GM19455 (cell line): ENCODE measurements around the gene FXN.
"Not testable (repeated sequence)": the region's sequence is repeated elsewhere in the genome, so short reads cannot be mapped to it uniquely, and the experiment has no call there.

Source experiments
- ATAC-seq: cut with Tn5 transposase; IDR thresholded peaks from one replicate; pipeline ENCODE4 v1.9.1; 2021; ENCODE audit not compliant: unreplicated experiment

The FXN gene

DNA sequence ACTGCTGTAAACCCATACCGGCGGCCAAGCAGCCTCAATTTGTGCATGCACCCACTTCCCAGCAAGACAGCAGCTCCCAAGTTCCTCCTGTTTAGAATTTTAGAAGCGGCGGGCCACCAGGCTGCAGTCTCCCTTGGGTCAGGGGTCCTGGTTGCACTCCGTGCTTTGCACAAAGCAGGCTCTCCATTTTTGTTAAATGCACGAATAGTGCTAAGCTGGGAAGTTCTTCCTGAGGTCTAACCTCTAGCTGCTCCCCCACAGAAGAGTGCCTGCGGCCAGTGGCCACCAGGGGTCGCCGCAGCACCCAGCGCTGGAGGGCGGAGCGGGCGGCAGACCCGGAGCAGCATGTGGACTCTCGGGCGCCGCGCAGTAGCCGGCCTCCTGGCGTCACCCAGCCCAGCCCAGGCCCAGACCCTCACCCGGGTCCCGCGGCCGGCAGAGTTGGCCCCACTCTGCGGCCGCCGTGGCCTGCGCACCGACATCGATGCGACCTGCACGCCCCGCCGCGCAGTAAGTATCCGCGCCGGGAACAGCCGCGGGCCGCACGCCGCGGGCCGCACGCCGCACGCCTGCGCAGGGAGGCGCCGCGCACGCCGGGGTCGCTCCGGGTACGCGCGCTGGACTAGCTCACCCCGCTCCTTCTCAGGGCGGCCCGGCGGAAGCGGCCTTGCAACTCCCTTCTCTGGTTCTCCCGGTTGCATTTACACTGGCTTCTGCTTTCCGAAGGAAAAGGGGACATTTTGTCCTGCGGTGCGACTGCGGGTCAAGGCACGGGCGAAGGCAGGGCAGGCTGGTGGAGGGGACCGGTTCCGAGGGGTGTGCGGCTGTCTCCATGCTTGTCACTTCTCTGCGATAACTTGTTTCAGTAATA, at the start of gene FXN:
Gene FXN (plus strand): TSS at position 315 of the 871 bp plus-strand sequence. CDS start 31 bp downstream, at position 346.
- ATAC-seq, result peak; percentile 95

GRCh38 chr9:68986949-68987348, 48.6 kb upstream of the FXN start:
- ATAC-seq, result not testable (repeated sequence)

DNA sequence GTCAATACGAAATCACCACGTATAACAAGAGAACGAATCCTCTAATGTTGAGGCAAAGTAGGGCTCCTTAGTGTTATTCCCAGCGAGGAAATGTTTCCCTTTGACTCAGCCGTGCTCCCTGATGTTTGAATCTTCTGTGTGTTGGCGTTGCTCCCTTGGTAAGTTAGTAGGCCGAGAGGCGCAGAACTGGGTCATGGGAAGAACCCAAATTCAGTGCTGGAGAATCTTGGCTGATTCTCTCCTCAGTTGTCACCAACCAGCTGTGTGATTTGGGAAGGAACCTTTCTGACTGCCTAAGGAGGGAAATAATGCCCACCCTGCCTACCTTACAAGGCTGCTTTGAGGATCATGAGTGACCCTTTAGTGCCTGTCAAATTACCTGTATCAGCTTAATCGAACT, 44.1 kb upstream of the FXN start:
- ATAC-seq, result no peak

DNA sequence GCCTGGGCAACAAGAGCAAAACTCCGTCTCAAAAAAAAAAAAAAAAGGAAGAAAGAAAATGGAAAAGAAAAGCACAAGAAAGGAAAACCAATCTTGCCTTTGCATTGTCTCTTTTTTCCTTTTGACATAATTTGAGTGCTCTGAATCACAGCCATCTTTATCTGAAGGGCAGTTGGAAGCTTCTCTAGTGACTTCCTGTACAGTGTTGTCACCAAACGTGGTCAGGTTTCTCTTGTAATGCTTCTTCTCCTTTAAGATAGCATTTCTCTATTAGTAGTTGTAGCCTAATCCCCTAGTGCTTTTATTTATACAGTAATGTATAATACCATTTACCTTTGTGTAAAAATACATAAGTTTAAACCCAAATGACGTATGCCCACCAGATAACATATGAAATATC, 39.8 kb upstream of the FXN start:
- ATAC-seq, result no peak

DNA sequence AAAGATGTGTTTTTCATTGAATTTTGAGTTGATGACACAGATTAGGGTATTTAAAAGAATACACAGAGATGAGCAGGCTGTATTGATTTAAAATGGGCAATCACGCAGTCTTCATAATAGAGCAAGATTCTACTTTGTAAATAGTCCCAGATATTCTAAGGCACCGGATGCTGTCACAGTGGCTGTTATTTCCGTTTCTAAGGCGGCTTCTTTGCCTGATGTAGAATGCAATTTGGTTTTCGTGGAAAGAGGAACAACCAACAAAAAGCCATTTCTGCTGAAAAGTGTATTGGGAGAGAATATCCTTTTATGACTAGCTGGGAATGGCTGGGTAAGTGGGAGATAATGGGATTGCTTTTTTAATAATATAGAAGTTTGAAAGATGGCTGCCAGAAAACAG, 39.1 kb upstream of the FXN start:
- ATAC-seq, result no peak

DNA sequence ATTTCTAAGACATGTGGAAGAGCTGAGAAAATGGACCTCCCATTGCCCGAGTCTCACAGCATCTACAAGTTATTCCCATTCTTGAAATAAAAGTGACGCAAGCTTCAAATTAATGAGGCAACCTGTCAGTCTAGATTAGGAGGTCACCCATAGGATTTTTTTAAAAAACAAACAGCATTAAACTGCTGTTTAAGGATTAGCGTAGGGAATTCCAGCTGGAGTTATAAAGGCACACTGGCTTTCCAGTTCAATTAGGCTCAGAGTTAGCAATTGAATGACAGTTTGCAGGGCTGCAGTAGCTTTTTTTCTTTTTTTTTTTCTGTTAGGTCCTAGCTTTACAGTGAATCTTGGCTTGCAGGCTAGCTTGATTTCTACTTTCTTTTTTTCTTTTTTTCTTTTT, 37.9 kb upstream of the FXN start:
- ATAC-seq, result no peak

- ATAC-seq, result no peak
Observed at GRCh38 chr9:68998385-68998784, 37.2 kb upstream of the FXN start.

GRCh38 chr9:68998812-68999211, 36.7 kb upstream of the FXN start:
- no peak for ATAC-seq

DNA sequence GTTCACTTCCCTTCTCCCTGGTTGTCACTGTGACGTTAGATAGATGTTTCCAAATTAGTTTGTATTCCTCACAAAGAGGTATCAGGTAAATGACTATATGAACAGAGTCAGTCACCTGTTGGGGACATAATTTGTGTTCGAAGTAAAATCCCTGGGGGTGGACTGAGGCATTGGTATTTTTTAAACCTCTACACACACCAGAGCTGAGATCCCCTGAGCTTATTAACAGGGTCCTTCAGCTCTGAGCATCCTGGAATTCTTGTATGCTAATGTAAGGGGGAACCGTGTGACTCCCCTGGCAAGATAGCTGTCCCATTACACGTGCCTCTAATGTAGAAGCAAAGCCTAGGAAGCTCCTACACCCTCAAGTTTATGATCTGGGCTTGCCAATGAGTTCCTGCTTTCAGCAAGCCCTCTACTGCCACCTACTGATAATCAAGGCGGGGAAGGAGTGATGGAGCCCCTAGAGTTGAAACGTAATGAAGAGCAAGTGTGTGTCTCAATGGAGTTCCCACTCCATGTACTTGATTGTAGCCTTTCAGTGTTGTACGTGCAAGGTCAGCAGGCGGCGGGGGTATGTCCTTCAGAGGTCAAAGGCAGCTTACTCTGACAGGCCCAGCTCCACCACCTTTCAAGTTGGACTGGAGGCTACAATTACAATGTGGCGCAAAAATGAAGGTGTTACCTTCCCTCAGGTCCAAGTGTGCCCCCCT, 36.0 kb upstream of the FXN start:
- peak; percentile 90 for ATAC-seq

DNA sequence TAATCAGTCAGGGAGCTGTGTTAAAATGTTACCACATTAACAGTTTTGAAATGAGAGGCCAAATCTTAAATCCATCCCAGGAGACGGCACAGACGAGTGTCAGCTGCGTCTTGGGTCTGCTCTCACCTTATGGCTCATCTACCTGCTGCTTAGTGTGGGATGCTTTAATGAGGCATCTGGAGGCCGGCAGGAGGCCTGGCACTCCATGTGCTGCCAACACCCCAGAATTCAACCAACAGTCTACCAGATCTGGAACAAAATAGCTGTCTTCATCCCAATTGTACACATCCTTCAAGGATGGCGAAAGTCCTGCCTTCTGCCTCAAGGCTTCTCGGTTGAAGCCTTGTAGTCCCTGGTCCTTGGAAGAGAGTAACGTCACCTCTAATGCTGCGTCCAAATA, 33.6 kb upstream of the FXN start:
- ATAC-seq, result no peak

DNA sequence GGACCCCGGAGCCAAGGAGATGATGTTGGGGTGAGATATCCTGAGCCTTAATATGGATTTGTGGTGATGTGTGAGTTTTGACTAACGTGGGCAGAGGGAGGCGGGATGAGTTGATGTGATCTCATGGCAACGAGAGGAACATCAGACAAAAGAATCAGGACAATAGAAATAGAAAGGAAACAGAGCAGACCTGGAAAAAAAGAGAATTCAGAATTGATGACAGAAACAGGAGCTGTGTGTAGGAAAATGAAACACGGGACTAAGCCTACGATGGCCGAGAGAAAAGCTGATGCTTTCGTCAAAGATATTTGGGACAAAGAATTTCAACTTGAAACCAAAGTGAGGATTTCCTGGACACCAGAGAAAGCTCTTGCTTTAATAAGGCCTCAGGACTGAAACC, 32.5 kb upstream of the FXN start:
- no peak for ATAC-seq

DNA sequence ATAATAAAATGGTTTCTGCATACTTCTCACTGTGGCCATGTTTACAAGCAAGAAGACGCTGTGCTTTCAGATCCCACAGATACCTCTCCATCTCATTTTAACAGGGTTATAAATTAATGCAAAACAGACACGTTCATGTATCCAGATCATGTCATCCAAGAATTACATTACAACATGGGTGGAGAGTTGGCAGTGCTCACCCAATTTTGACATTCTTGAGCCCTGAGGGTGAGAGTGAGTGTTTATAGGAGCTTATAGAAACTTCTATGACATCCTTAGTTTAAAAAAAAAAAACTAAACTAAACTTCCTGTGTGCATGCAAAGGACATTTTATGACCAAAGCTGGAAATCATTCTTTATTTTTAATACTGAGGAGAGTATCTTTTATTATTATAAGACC, 30.7 kb upstream of the FXN start:
- ATAC-seq, result no peak

- no peak for ATAC-seq
Observed at GRCh38 chr9:69009708-69010107, 25.8 kb upstream of the FXN start.

GRCh38 chr9:69012696-69013381, 22.7 kb upstream of the FXN start:
- ATAC-seq, result no peak

DNA sequence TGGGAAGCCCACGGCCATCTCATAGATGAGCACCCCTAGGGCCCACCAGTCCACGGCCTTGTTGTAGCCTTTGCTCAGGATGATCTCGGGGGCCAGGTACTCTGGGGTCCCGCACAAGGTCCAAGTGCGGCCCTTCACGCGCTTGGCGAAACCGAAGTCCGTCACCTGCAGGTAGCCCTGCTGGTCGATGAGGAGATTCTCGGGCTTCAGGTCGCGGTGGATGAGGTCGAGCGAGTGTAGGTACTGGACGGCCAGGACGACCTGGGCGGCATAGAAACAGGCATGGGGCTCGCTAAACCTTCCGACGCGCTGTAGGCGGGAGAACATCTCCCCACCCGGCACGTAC, 22.2 kb upstream of the FXN start:
- ATAC-seq, result no peak

GRCh38 chr9:69014013-69014412, 21.5 kb upstream of the FXN start, which contains the start of gene PRKACG:
TSS of gene PRKACG (minus strand) at chr9:69014113. CDS start at chr9:69014092, 21 bp downstream.
- no peak for ATAC-seq

GRCh38 chr9:69016191-69017096, 19.1 kb upstream of the FXN start:
- ATAC-seq, result no peak

GRCh38 chr9:69018737-69019136, 16.8 kb upstream of the FXN start:
- ATAC-seq, result no peak

DNA sequence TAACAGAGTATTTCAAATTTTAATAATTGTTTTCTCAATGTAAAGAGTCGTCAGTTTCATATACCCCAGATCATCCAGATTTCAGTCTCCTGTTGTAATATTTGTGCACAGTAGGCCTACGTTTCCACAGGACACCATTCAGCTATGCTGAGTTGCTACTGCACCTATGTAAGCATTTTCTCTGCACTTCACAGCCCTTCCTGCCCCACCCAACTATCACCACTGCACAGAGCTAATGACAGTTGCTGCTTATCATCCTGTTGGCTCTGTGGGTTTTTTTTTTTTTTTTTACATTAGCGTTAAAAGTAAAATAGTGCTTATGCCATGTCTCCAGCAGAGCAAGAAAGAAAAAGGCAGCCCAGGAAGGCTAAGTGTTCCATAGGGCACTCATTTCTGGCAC, 15.7 kb upstream of the FXN start:
- no peak for ATAC-seq

DNA sequence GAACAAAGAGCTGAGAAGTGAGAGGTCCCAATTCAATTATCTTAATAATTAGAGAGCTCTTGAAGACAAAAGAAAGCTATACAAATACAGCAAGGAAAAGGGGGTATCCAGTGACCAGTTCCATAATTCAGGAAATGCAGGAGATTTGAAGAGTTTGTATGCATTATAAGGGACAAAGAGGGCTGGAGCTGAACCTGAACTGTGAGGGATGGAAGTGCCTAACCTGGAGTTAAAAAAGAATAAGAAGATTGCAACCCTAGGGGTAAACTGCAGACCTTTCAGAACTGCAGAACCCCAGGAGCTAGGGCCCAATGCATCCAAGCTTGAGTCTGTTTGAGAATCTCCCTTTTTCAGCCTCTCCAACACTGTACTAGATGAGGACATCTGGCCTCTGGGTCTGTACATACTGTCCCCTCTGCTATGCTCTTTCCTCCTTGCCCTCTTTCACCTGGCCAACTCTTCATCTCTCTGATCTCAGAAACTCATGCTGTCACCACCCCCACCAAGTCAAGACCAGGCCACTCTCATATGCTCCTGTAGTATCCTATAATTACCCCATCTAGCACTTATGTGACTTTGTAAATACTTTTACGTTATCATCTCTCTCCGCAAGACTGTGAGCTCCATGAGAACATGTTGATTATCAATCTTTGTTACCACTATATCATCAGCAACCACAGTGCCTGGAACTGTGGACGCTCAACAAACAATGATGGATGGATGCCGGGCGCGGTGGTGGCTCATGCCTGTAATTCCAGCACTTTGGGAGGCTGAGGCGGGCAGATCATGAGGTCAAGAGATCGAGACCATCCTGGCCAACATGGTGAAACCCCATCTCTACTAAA, 15.0 kb upstream of the FXN start:
- ATAC-seq, result no peak
